RPMI7951 (cell line): ENCODE data around the gene ASB9. TPM values are rescaled to one million over a fixed set of nuclear protein-coding genes. Genes with fewer than 3 reads are reported as not detected.

Experiments
- total RNA-seq: library from RNA; depleted of rRNA; stranded (reverse); fragments of >200 nt; shearing (Covaris generic); gene quantifications from 2 replicates; pipeline ENCODE4 v1.2.3, GENCODE V29; 2014; rRNA removed

Gene ASB9
- total RNA-seq, 1 experiment from 2014 or later = 12.3 TPM

Other genes starting within 250 kb of the ASB9 start
- not detected in 2 replicates for gene ASB11, start 45.6 kb upstream of the ASB9 start, total RNA-seq
- gene PIGA, start 65.4 kb upstream of the ASB9 start, total RNA-seq = 20.7 and 23.1 TPM in 2 replicates
- gene VEGFD, start 114.3 kb upstream of the ASB9 start, total RNA-seq = 0.12 and 0.39 TPM in 2 replicates
- 25.1 and 27.3 TPM in 2 replicates for gene PIR, start 223.2 kb upstream of the ASB9 start, total RNA-seq
- gene BMX, start 230.7 kb upstream of the ASB9 start, total RNA-seq = not detected in 2 replicates